ENCODE measurements around the gene NACAD. TPM values are rescaled to one million over a fixed set of nuclear protein-coding genes. Genes with fewer than 3 reads are reported as not detected.

NACAD gene
- 0.64 and 1.7 TPM in 2 replicates for polyA plus RNA-seq (2011; rRNA removed)
- polyA minus RNA-seq (2011; rRNA and poly(A)+ RNA removed): 2.2 and 6.5 TPM in 2 replicates

GRCh38 chr7:45088821-45089340, at the start of gene NACAD:
TSS of gene NACAD (minus strand) at chr7:45088969. CDS start at chr7:45088894, 75 bp downstream.
- TF ChIP-seq CTCF (IDR thresholded peaks at IDR 0.05; ENCODE audit: low read depth, low read length): no peak
- CTCF ChIA-PET: no interaction called here
- POLR2A ChIA-PET: interaction anchor here (0.9 to 1.0 kb wide), 2 partner anchors 8 to 23 kb away, joined by 3 to 4 read pairs; partner anchors contain the start of gene TBRG4
- Histone ChIP-seq H3K4me3 (ENCODE audit: low read depth, low read length) (peak within 1 kb of the TSS; percentile 69), H3K27me3 (ENCODE audit: control insufficient read depth, insufficient read depth, low read length) (peaks cover 3% of the 10 kb centered on the region), H3K27ac (ENCODE audit: low read depth, low read length) (no peak within 1 kb of the TSS), H3K9me3 (ENCODE audit: control insufficient read depth, insufficient read depth, low read length) (no peaks in the 10 kb centered on the region; the same call in 1 of the 2 replicates)
- no peak for DNase-seq (ENCODE audit: low read depth, low spot score)

- DNase-seq (ENCODE audit: low read depth, low spot score): peak; percentile 46
- CTCF ChIA-PET: interaction anchor here (0.5 to 4.4 kb wide), 39 partner anchors 9 to 554 kb away, joined by 3 to 62 read pairs (median 5); partner anchors contain the start of genes H2AZ2, TBRG4 and TMED4
- H3K4me3 ChIP-seq (ENCODE audit: low read depth, low read length): no peak overlapping the region
- H3K27ac ChIP-seq (ENCODE audit: low read depth, low read length): no peak overlapping the region
- POLR2A ChIA-PET: no interaction called here
- H3K9me3 ChIP-seq (ENCODE audit: control insufficient read depth, insufficient read depth, low read length): no peaks in the 10 kb centered on the region
- peaks cover 9% of the 10 kb centered on the region for H3K27me3 ChIP-seq (ENCODE audit: control insufficient read depth, insufficient read depth, low read length)
- peak; percentile 90 for TF ChIP-seq CTCF (IDR thresholded peaks at IDR 0.05; ENCODE audit: low read depth, low read length)
These were observed 47.6 kb upstream of the NACAD start for GRCh38 chr7:45136106-45137060.

GRCh38 chr7:45133877-45134276, 45.1 kb upstream of the NACAD start:
- Histone ChIP-seq H3K27ac (ENCODE audit: low read depth, low read length) (no peak overlapping the region), H3K4me3 (ENCODE audit: low read depth, low read length) (no peak overlapping the region), H3K27me3 (ENCODE audit: control insufficient read depth, insufficient read depth, low read length) (peaks cover 23% of the 10 kb centered on the region), H3K9me3 (ENCODE audit: control insufficient read depth, insufficient read depth, low read length) (no peaks in the 10 kb centered on the region)
- TF ChIP-seq CTCF (IDR thresholded peaks at IDR 0.05; ENCODE audit: low read depth, low read length): no peak
- ChIA-PET POLR2A (no interaction called here), CTCF (no interaction called here)
- no peak for DNase-seq (ENCODE audit: low read depth, low spot score)

GRCh38 chr7:45133352-45133751, 44.6 kb upstream of the NACAD start:
- no peaks in the 10 kb centered on the region for H3K9me3 ChIP-seq (ENCODE audit: control insufficient read depth, insufficient read depth, low read length)
- DNase-seq (ENCODE audit: low read depth, low spot score): no peak
- H3K27ac ChIP-seq (ENCODE audit: low read depth, low read length): no peak overlapping the region
- CTCF ChIA-PET: no interaction called here
- POLR2A ChIA-PET: no interaction called here
- H3K4me3 ChIP-seq (ENCODE audit: low read depth, low read length): no peak overlapping the region
- TF ChIP-seq CTCF (IDR thresholded peaks at IDR 0.05; ENCODE audit: low read depth, low read length): no peak
- peaks cover 23% of the 10 kb centered on the region for H3K27me3 ChIP-seq (ENCODE audit: control insufficient read depth, insufficient read depth, low read length)
